WERI-Rb-1 (cell line): ENCODE measurements around the gene TMEM167A.

ENCODE experiments used
- DNase-seq: peaks from one replicate; pipeline ENCODE4 v3.0.0-alpha.2; 2020
- H3K27ac ChIP-seq: fragments of 250-450 bp; sonication (Bioruptor Pico); 2 replicates; pipeline ENCODE4 v1.5.1; 2020; ENCODE audit warnings: mild to moderate bottlenecking, moderate library complexity
- H3K27me3 ChIP-seq: fragments of 250-450 bp; sonication (Bioruptor Pico); 2 replicates; pipeline ENCODE4 v1.5.1; 2021; ENCODE audit warnings: mild to moderate bottlenecking, low read depth, moderate library complexity; ENCODE audit not compliant: insufficient read depth, severe bottlenecking
- H3K36me3 ChIP-seq: fragments of 250-450 bp; sonication (Bioruptor Pico); 2 replicates; pipeline ENCODE4 v1.5.1; 2020; ENCODE audit warnings: mild to moderate bottlenecking, moderate library complexity
- H3K4me3 ChIP-seq: 2 replicates; pipeline ENCODE4 v1.5.1; 2011; ENCODE audit warnings: low read depth, mild to moderate bottlenecking, control low read depth, low read length
- H3K9me3 ChIP-seq: fragments of 250-450 bp; sonication (Bioruptor Pico); 2 replicates; pipeline ENCODE4 v1.5.1; 2021; ENCODE audit warnings: mild to moderate bottlenecking, moderate library complexity; ENCODE audit not compliant: severe bottlenecking
- CTCF ChIP-seq: IDR thresholded peaks from 2 replicates; pipeline ENCODE4 v1.5.1; 2011; ENCODE audit warnings: low read depth, mild to moderate bottlenecking, control low read depth, inconsistent platforms, low read length

The TMEM167A gene

GRCh38 chr5:83025690-83026478 lies 51.3 kb downstream of the TMEM167A start:
- no peak for DNase-seq
- Histone ChIP-seq H3K27ac (no peak overlapping the region), H3K9me3 (no peaks in the 10 kb centered on the region), H3K4me3 (no peak overlapping the region), H3K27me3 (no peaks in the 10 kb centered on the region), H3K36me3 (no peaks in the 10 kb centered on the region)
- no peak for TF ChIP-seq CTCF

DNA sequence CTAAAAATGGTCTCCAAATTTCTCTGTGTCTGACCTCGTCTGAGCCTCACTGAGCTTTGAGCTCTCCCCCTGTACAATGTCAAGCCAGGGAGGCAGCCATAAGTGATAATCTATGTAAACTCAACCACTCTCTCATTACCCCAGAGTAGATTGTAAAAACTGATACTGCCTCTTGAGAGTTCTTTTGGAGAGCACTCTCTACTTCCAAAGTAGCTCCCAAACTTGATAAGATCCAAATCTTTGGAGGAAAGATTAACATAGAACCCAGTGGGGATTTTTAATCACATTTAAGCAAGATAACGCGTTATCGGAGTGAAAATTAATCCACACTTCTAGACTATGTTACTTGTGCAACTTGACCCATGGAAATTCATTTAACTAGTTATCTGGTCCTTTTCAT lies 54.9 kb downstream of the TMEM167A start:
- Histone ChIP-seq H3K27me3 (no peaks in the 10 kb centered on the region), H3K36me3 (no peaks in the 10 kb centered on the region), H3K4me3 (no peak overlapping the region), H3K9me3 (no peaks in the 10 kb centered on the region), H3K27ac (no peak overlapping the region)
- TF ChIP-seq CTCF, result no peak
- DNase-seq, result no peak

GRCh38 chr5:83015676-83016075 lies 61.5 kb downstream of the TMEM167A start:
- DNase-seq, result no peak
- no peaks in the 10 kb centered on the region for H3K27me3 ChIP-seq
- H3K27ac ChIP-seq, result no peak overlapping the region

DNA sequence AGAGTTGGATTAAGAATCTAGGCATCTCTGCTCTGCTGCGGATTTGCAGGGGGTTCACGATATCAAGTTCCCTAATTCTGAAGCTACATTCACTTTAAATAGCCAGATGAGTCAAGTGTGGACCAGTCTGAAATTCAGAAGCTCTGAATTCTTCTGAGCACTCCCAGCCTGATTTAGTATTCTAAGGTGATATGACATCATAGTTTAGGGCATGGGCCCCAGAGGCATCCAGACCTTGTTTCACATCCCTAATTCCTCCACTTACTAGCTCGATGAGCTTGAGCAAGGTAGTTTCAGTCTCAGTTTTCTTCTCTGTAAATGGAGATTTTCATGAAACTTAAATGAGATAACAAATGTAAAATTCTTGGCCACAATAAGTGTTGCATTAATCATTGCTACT lies 65.2 kb downstream of the TMEM167A start:
- no peak for TF ChIP-seq CTCF
- Histone ChIP-seq H3K36me3 (no peaks in the 10 kb centered on the region), H3K27me3 (no peaks in the 10 kb centered on the region), H3K27ac (no peak overlapping the region), H3K9me3 (no peaks in the 10 kb centered on the region), H3K4me3 (no peak overlapping the region)
- no peak for DNase-seq

More at GRCh38 chr5:83015676-83016075, 61.5 kb downstream of the TMEM167A start:
- Histone ChIP-seq H3K9me3 (no peaks in the 10 kb centered on the region), H3K4me3 (no peak overlapping the region), H3K36me3 (no peaks in the 10 kb centered on the region)
- no peak for TF ChIP-seq CTCF

DNA sequence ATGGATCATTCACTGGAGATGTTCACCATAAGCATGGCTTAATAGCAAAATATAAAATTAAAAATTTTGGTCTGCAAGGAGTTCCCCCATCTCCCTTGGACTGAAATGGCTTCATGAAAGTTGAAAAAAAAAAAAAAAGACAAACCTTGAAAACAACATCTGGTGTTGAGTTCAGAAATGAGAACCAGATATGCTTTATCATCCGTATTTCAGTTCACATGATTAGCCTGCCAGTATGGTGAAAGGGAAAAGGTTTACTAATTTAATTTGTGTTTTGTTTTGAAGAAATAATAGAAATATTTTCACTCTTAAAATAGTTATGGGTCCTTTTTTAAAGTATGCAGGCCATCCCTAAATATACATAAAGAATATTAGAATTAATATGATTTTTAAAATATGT lies 67.8 kb downstream of the TMEM167A start:
- Histone ChIP-seq H3K9me3 (no peaks in the 10 kb centered on the region), H3K27me3 (no peaks in the 10 kb centered on the region), H3K4me3 (no peak overlapping the region), H3K36me3 (no peaks in the 10 kb centered on the region), H3K27ac (no peak overlapping the region)
- no peak for DNase-seq
- no peak for TF ChIP-seq CTCF

DNA sequence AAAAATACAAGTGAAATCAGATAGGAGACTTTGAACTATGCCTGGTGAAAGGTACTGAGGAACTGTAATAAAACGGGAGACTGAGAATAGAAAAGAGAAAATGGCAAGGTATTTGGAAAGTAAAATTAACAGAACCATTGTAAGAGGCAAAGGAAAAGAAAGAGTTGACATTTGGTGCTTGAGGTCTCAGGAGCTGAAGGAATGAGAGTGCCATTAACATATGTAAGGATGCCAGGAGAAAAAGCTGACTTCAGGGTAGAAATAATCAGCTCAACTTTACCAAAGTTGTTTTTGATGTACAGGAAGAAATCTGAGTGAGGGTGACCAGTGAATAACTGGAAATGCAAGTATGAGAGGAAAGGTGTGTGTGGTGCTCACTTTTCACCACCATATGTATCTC lies 69.4 kb downstream of the TMEM167A start:
- DNase-seq, result no peak
- no peaks in the 10 kb centered on the region for H3K36me3 ChIP-seq
- H3K9me3 ChIP-seq, result no peaks in the 10 kb centered on the region
- no peak for TF ChIP-seq CTCF
- H3K27me3 ChIP-seq, result no peaks in the 10 kb centered on the region
- no peak overlapping the region for H3K4me3 ChIP-seq
- H3K27ac ChIP-seq, result no peak overlapping the region
